ENCODE results near the gene PEX12.

- TF ChIP-seq POLR2A (IDR thresholded peaks at IDR 0.05) (no peak), POLR2AphosphoS5 (IDR thresholded peaks at IDR 0.05) (no peak)
- TF ChIP-seq, protein P1, sequence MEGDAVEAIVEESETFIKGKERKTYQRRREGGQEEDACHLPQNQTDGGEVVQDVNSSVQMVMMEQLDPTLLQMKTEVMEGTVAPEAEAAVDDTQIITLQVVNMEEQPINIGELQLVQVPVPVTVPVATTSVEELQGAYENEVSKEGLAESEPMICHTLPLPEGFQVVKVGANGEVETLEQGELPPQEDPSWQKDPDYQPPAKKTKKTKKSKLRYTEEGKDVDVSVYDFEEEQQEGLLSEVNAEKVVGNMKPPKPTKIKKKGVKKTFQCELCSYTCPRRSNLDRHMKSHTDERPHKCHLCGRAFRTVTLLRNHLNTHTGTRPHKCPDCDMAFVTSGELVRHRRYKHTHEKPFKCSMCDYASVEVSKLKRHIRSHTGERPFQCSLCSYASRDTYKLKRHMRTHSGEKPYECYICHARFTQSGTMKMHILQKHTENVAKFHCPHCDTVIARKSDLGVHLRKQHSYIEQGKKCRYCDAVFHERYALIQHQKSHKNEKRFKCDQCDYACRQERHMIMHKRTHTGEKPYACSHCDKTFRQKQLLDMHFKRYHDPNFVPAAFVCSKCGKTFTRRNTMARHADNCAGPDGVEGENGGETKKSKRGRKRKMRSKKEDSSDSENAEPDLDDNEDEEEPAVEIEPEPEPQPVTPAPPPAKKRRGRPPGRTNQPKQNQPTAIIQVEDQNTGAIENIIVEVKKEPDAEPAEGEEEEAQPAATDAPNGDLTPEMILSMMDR (IDR thresholded peaks at IDR 0.05): no peak
Observed at GRCh38 chr17:35616536-35616935, 38.2 kb upstream of the PEX12 start.

Data from prostate gland (tissue), 2 donors.